GM12878 (cell line): ENCODE measurements around the gene LRP10. TPM values are rescaled to one million over a fixed set of nuclear protein-coding genes. Genes with fewer than 3 reads are reported as not detected.

Experiments
- ATAC-seq: fragments of 200-7000 bp; cut with Tn5 transposase; 3 replicates; pipeline ENCODE4 v1.9.1; 2020; ENCODE audit warnings: mild to moderate bottlenecking, moderate library complexity
- BruUV-seq: library from RNA; stranded (reverse); fragments of 400-500 nt; replicated peaks from 2 replicates; lab custom pipeline; 2021; lab: Mats Ljungman, UMichigan
- CTCF ChIA-PET: fragments of 300-600 bp; sonication (Branson Sonifier 250); formaldehyde crosslinking; extraction: SDS; loops from one replicate; lab custom pipeline; 2021; ENCODE audit warnings: inconsistent platforms; lab: Yijun Ruan, JAX
- POLR2A ChIA-PET: fragments of 350-600 bp; formaldehyde crosslinking; extraction: SDS; loops from one replicate; lab custom pipeline; 2021; ENCODE audit warnings: inconsistent platforms; lab: Charles Lee
- RAD21 ChIA-PET: fragments of 300-600 bp; sonication (Branson Sonifier 250); formaldehyde crosslinking; loops from one replicate; lab custom pipeline; 2023; ENCODE audit warnings: antibody characterized with exemption; ENCODE audit not compliant: unreplicated experiment; lab: Charles Lee
- SMC1A ChIA-PET: fragments of 300-600 bp; sonication (Branson Sonifier 250); formaldehyde crosslinking; loops from one replicate; lab custom pipeline; 2023; ENCODE audit not compliant: unreplicated experiment, uncharacterized antibody; lab: Charles Lee
- DNase-seq: peaks from one replicate; pipeline ENCODE4 v3.0.0-alpha.2; 2011; ENCODE audit warnings: low read depth, low spot score
- FAIRE-seq: peaks from 3 replicates; lab custom pipeline; 2011; peaks lifted over from hg19 to GRCh38; lab: Jason Lieb, UNC
- H2AFZ ChIP-seq: 2 replicates; pipeline ENCODE4 v1.6.0; 2011; ENCODE audit warnings: low read depth, low read length, control low read depth; ENCODE audit not compliant: control insufficient read depth
- H3K27ac ChIP-seq: 2 replicates; pipeline ENCODE4 v1.5.1; 2011; ENCODE audit warnings: control low read depth; ENCODE audit not compliant: control insufficient read depth, insufficient read depth
- H3K27me3 ChIP-seq, 2 experiments: replicated peaks in 1 of 2; 2 replicates each; pipeline versions ENCODE4 v1.6.0 to v1.6.1; 2011; ENCODE audit warnings: low read length in 1 of 2; ENCODE audit not compliant: control insufficient read depth in 2 of 2, insufficient read depth in 2 of 2
- H3K36me3 ChIP-seq, 2 experiments: 2 replicates each; pipeline ENCODE4 v1.5.1; 2011; ENCODE audit warnings: low read length in 1 of 2; ENCODE audit not compliant: control insufficient read depth in 2 of 2, insufficient read depth in 2 of 2
- H3K4me1 ChIP-seq: 2 replicates; pipeline ENCODE4 v1.6.1; 2011; ENCODE audit warnings: mild to moderate bottlenecking, low read length, moderate library complexity, mixed read lengths; ENCODE audit not compliant: control insufficient read depth, insufficient read depth
- H3K4me2 ChIP-seq: 2 replicates; pipeline ENCODE4 v1.6.0; 2011; ENCODE audit warnings: control low read depth; ENCODE audit not compliant: control insufficient read depth, insufficient read depth
- H3K4me3 ChIP-seq: fragments of 200-600 bp; sonication (generic); 2 replicates; pipeline ENCODE4 v1.5.1; 2016
- H3K79me2 ChIP-seq: 2 replicates; pipeline ENCODE4 v1.6.0; 2011; ENCODE audit warnings: low read length; ENCODE audit not compliant: control insufficient read depth, insufficient read depth
- H3K9ac ChIP-seq: 2 replicates; pipeline ENCODE4 v1.8.0; 2011; ENCODE audit warnings: low read length, control low read depth, mixed read lengths; ENCODE audit not compliant: control insufficient read depth, insufficient read depth
- H3K9me3 ChIP-seq: replicated peaks from 3 replicates; pipeline ENCODE4 v1.5.1; 2011; ENCODE audit warnings: mild to moderate bottlenecking, low read length; ENCODE audit not compliant: control insufficient read depth, insufficient read depth
- H4K20me1 ChIP-seq: 2 replicates; pipeline ENCODE4 v1.6.0; 2011; ENCODE audit not compliant: control insufficient read depth, insufficient read depth
- BRCA1 ChIP-seq: IDR thresholded peaks from 2 replicates; pipeline ENCODE4 v1.6.1; 2011; ENCODE audit warnings: low read depth, low read length, improper control_type of control experiment
- EED ChIP-seq: sonication (generic); IDR thresholded peaks from 2 replicates; pipeline ENCODE4 v1.6.1; 2016; ENCODE audit warnings: antibody characterized with exemption, low read depth
- ESRRA ChIP-seq: IDR thresholded peaks from 2 replicates; pipeline ENCODE4 v1.6.1; 2012; ENCODE audit warnings: mild to moderate bottlenecking, low read length, improper control_type of control experiment
- GATAD2B ChIP-seq: fragments of 450-650 bp; conservative IDR thresholded peaks from 2 replicates; pipeline ENCODE4 v1.6.1; 2017; ENCODE audit warnings: low read depth, mild to moderate bottlenecking, moderate library complexity
- LARP7 ChIP-seq: fragments of 450-650 bp; IDR thresholded peaks from 2 replicates; pipeline ENCODE4 v1.6.1; 2017; ENCODE audit warnings: mild to moderate bottlenecking
- MYC ChIP-seq: IDR thresholded peaks from 2 replicates; pipeline ENCODE4 v1.6.1; 2011; ENCODE audit warnings: mild to moderate bottlenecking, low read length, moderate library complexity, inconsistent platforms; ENCODE audit not compliant: insufficient read depth, insufficient replicate concordance, insufficient read length, severe bottlenecking
- NR2F1 ChIP-seq: fragments of 450-650 bp; conservative IDR thresholded peaks from 2 replicates; pipeline ENCODE4 v1.6.1; 2017; ENCODE audit warnings: mild to moderate bottlenecking
- PML ChIP-seq: IDR thresholded peaks from 2 replicates; pipeline ENCODE4 v1.6.1; 2012; ENCODE audit warnings: low read length, inconsistent platforms
- RCOR1 ChIP-seq: conservative IDR thresholded peaks from 2 replicates; pipeline ENCODE4 v1.6.1; 2012; ENCODE audit warnings: low read depth, low read length, improper control_type of control experiment
- SIX5 ChIP-seq: IDR thresholded peaks from 2 replicates; pipeline ENCODE4 v1.6.1; 2011; ENCODE audit warnings: mild to moderate bottlenecking, low read depth, low read length, moderate library complexity; ENCODE audit not compliant: severe bottlenecking
- SPI1 ChIP-seq: IDR thresholded peaks from 2 replicates; pipeline ENCODE4 v1.6.1; 2011; ENCODE audit warnings: low read depth, mild to moderate bottlenecking, low read length, moderate library complexity, borderline replicate concordance; ENCODE audit not compliant: insufficient read depth
- SUPT20H ChIP-seq: IDR thresholded peaks from 2 replicates; pipeline ENCODE4 v1.6.1; 2011; ENCODE audit warnings: low read depth, mild to moderate bottlenecking, low read length, moderate library complexity, borderline replicate concordance; ENCODE audit not compliant: control insufficient read depth
- TBL1XR1 ChIP-seq: IDR thresholded peaks from 2 replicates; pipeline ENCODE4 v1.6.1; 2012; ENCODE audit warnings: low read depth, low read length, improper control_type of control experiment
- ZZZ3 ChIP-seq: IDR thresholded peaks from 2 replicates; pipeline ENCODE4 v1.6.1; 2011; ENCODE audit warnings: low read depth; ENCODE audit not compliant: control insufficient read depth, insufficient read length
- WGBS: methylation state at CpG from one replicate; pipeline ENCODE4 v1.1.6; 2016; ENCODE audit warnings: low lambda C conversion rate; ENCODE audit not compliant: insufficient replicate concordance, insufficient coverage; ENCODE audit errors: missing lambda C conversion rate; 5-methylcytosine and 5-hydroxymethylcytosine counted together
- in situ Hi-C: fragments of 300-500 bp; cut with MboI; formaldehyde crosslinking; loops from 9 replicates; pipeline ENCODE4 v1.14.3; 2018; ENCODE audit warnings: mixed read lengths
- intact Hi-C: fragments of 100-400 bp; cut with micrococcal nuclease; formaldehyde crosslinking; loops from one replicate; pipeline ENCODE4 v1.14.2; 2022; ENCODE audit not compliant: unreplicated experiment
- polyA plus RNA-seq, 11 experiments: library from polyadenylated mRNA; depleted of rRNA in 4 of 11; unstranded in 6 of 11; stranded (reverse) in 5 of 11; fragments of >200 nt; fragmentation: Nextera tagmentation in 4 of 11; fragmentation: Illumina TruSeq in 1 of 11; extraction: Ambion mirVana in 4 of 11; extraction: Trizol in 1 of 11; gene quantifications; 1 replicate in 1 of 11; 2 replicates in 10 of 11; pipeline versions ENCODE4 v1.2.1 to v1.2.3, GENCODE V29; 2011 to 2016; ENCODE audit warnings: inconsistent platforms in 2 of 11, missing spikeins in 2 of 11, low read depth in 1 of 11
- total RNA-seq, 4 experiments: library from RNA; depleted of rRNA in 3 of 4; stranded (reverse); fragments of >200 nt in 3 of 4; fragmentation: Illumina TruSeq in 1 of 4; extraction: Trizol in 1 of 4; gene quantifications; 2 replicates each; pipeline versions ENCODE4 v1.2.1 to v1.2.3, GENCODE V29; 2013 to 2021

The LRP10 gene
- total and polyA plus RNA-seq, 10 of the 15 experiments (the other 5 are each of a cell fraction or from before 2014, with no cell fraction given) = 3.0 to 56.9 (median 20.9) TPM

GRCh38 chr14:22920697-22921096 lies 49.2 kb downstream of the LRP10 start:
- Histone ChIP-seq H3K4me3 (no peak overlapping the region), H3K27me3 (no peaks in the 10 kb centered on the region), H2AFZ (no peak overlapping the region), H3K9me3 (no peaks in the 10 kb centered on the region), H3K79me2 (peaks cover 28% of the 10 kb centered on the region), H4K20me1 (no peaks in the 10 kb centered on the region), H3K4me1 (peaks cover 8% of the 10 kb centered on the region), H3K9ac (no peak overlapping the region), H3K4me2 (no peak overlapping the region), H3K27ac (no peak overlapping the region), H3K36me3 (peaks cover 8 to 19% of the 10 kb centered on the region in 2 experiments)
- ChIA-PET RAD21 (interaction anchor here (1.2 to 3.3 kb wide), 3 partner anchors 9 to 351 kb away, joined by 3 to 17 read pairs (median 15); partner anchors contain the start of gene PRMT5), SMC1A (interaction anchor here (1.2 kb wide), 1 partner anchor 49 kb away, joined by 4 read pairs; the partner anchor contains the start of gene LRP10), POLR2A (interaction anchor here (0.5 to 6.2 kb wide), 3 partner anchors 8 to 39 kb away, joined by 3 to 73 read pairs (median 51); partner anchors contain the start of gene PRMT5), CTCF (interaction anchor here (0.6 to 6.0 kb wide), 5 partner anchors 10 to 1359 kb away, joined by 3 to 56 read pairs (median 9); partner anchors contain the start of gene PRMT5)
- 92% methylated on average over 6 of the region's 6 CpGs for WGBS
- TF ChIP-seq ESRRA (no peak), SPI1 (no peak), BRCA1 (no peak), SUPT20H (no peak), MYC (no peak), ZZZ3 (no peak), PML (no peak), RCOR1 (no peak), EED (no peak), LARP7 (no peak), NR2F1 (no peak), TBL1XR1 (no peak), SIX5 (no peak), GATAD2B (no peak)
- FAIRE-seq (no peak), ATAC-seq (no peak), DNase-seq (no peak)
- BruUV-seq = no TSS peak
- intact Hi-C loops (no loop called here), in situ Hi-C loops (no loop called here)
